Tibial nerve (tissue), 4 donors: ENCODE data around the gene APOA1. TPM values are rescaled to one million over a fixed set of nuclear protein-coding genes. Genes with fewer than 3 reads are reported as not detected.
"Not testable (repeated sequence)": the region's sequence is repeated elsewhere in the genome, so short reads cannot be mapped to it uniquely, and the experiment has no call there.

Experiments used
- DNase-seq, 2 donors: peaks; one replicate each; pipeline ENCODE4 v3.0.0-alpha.2; 2019; ENCODE audit warnings: low spot score in 2 of 2
- H3K27ac ChIP-seq, 4 donors: fragments of 200-600 bp; sonication (generic) in 3 of 4; one replicate each; pipeline ENCODE4 v1.5.1; 2017 to 2019; ENCODE audit warnings: mild to moderate bottlenecking in 1 of 4
- H3K27me3 ChIP-seq, 2 donors: fragments of 200-600 bp; sonication (generic) in 1 of 2; one replicate each; pipeline versions ENCODE4 v1.5.1 to v1.6.0; 2017 to 2019
- H3K36me3 ChIP-seq, 3 donors: fragments of 200-600 bp; sonication (generic); one replicate each; pipeline ENCODE4 v1.5.1; 2018 to 2019
- H3K4me1 ChIP-seq, 4 donors: fragments of 200-600 bp; sonication (generic) in 3 of 4; one replicate each; pipeline ENCODE4 v1.5.1; 2017 to 2019
- H3K4me3 ChIP-seq, 4 donors: fragments of 200-600 bp; sonication (generic) in 3 of 4; one replicate each; pipeline ENCODE4 v1.5.1; 2017 to 2019; ENCODE audit warnings: mild to moderate bottlenecking in 1 of 4, moderate library complexity in 1 of 4
- H3K9me3 ChIP-seq, 4 donors: fragments of 200-600 bp; sonication (generic) in 3 of 4; one replicate each; pipeline ENCODE4 v1.5.1; 2017 to 2019
- CTCF ChIP-seq, 5 experiments: fragments of 200-600 bp in 3 of 5; fragments of 450-650 bp in 2 of 5; sonication (generic) in 3 of 5; IDR thresholded peaks; one replicate each; pipeline ENCODE4 v1.5.1; 2016 to 2019; ENCODE audit warnings: antibody characterized with exemption in 5 of 5, mild to moderate bottlenecking in 3 of 5, moderate library complexity in 2 of 5
- EP300 ChIP-seq, 2 donors: sonication (generic); formaldehyde crosslinking; IDR thresholded peaks; one replicate each; pipeline ENCODE4 v1.6.1; 2017; ENCODE audit warnings: antibody characterized with exemption in 2 of 2, mild to moderate bottlenecking in 1 of 2
- POLR2A ChIP-seq, 2 donors: fragments of 450-650 bp; IDR thresholded peaks; one replicate each; pipeline ENCODE4 v1.6.1; 2017; ENCODE audit warnings: antibody characterized with exemption in 2 of 2, mild to moderate bottlenecking in 2 of 2, moderate library complexity in 2 of 2
- WGBS, 2 donors: methylation state at CpG; one replicate each; pipeline ENCODE4 v1.1.5; 2018; 5-methylcytosine and 5-hydroxymethylcytosine counted together
- total RNA-seq, 4 donors: library from RNA; depleted of rRNA; stranded (reverse); fragments of >200 nt; gene quantifications; one replicate each; pipeline ENCODE4 v1.1.0, GENCODE V29; 2016

APOA1 gene
- total RNA-seq, 4 donors from 2014 or later, result 4.1 to 8.4 (median 6.5) TPM

GRCh38 chr11:116808262-116809175 lies 28.9 kb downstream of the APOA1 start:
- H3K4me1 ChIP-seq, result no peaks in the 10 kb centered on the region
- no peak overlapping the region for H3K4me3 ChIP-seq
- H3K27ac ChIP-seq, result no peak overlapping the region
- 79 to 82% methylated on average over 14 of the region's 14 CpGs for WGBS, 2 donors
- DNase-seq, result no peak
- no peaks in the 10 kb centered on the region for H3K36me3 ChIP-seq
- TF ChIP-seq CTCF (IDR thresholded peaks at IDR 0.05), result no peak
- TF ChIP-seq EP300 (IDR thresholded peaks at IDR 0.05), result no peak
- TF ChIP-seq POLR2A (IDR thresholded peaks at IDR 0.05), result no peak
- no peaks in the 10 kb centered on the region for H3K27me3 ChIP-seq
- no peaks in the 10 kb centered on the region for H3K9me3 ChIP-seq

- Histone ChIP-seq H3K27me3 (no peaks in the 10 kb centered on the region), H3K27ac (no peak overlapping the region), H3K36me3 (no peaks in the 10 kb centered on the region), H3K9me3 (no peaks in the 10 kb centered on the region), H3K4me3 (no peak overlapping the region), H3K4me1 (no peaks in the 10 kb centered on the region)
- no peak for TF ChIP-seq EP300 (IDR thresholded peaks at IDR 0.05)
- no peak for TF ChIP-seq CTCF (IDR thresholded peaks at IDR 0.05)
- no peak for TF ChIP-seq POLR2A (IDR thresholded peaks at IDR 0.05)
- DNase-seq, result no peak
- WGBS, 2 donors, result 85 to 91% methylated on average over 6 of the region's 6 CpGs
Measured at GRCh38 chr11:116807601-116808261, 29.7 kb downstream of the APOA1 start.

GRCh38 chr11:116804001-116804400 lies 33.4 kb downstream of the APOA1 start:
- 52 to 61% methylated on average over 3 of the region's 3 CpGs for WGBS, 2 donors
- Histone ChIP-seq H3K4me1 (no peaks in the 10 kb centered on the region), H3K27me3 (no peaks in the 10 kb centered on the region), H3K9me3 (no peaks in the 10 kb centered on the region), H3K36me3 (no peaks in the 10 kb centered on the region), H3K27ac (no peak overlapping the region), H3K4me3 (no peak overlapping the region)
- DNase-seq, result no peak
- no peak for TF ChIP-seq CTCF (IDR thresholded peaks at IDR 0.05)
- no peak for TF ChIP-seq POLR2A (IDR thresholded peaks at IDR 0.05)
- TF ChIP-seq EP300 (IDR thresholded peaks at IDR 0.05), result no peak

GRCh38 chr11:116801662-116802061 lies 35.8 kb downstream of the APOA1 start:
- H3K27ac ChIP-seq, H3K27me3 ChIP-seq, H3K4me1 ChIP-seq, H3K9me3 ChIP-seq, H3K36me3 ChIP-seq, H3K4me3 ChIP-seq, DNase-seq: not testable (repeated sequence)

- H3K4me1 ChIP-seq, result no peaks in the 10 kb centered on the region
- no peaks in the 10 kb centered on the region for H3K36me3 ChIP-seq
- TF ChIP-seq EP300 (IDR thresholded peaks at IDR 0.05) (no peak), CTCF (IDR thresholded peaks at IDR 0.05) (no peak), POLR2A (IDR thresholded peaks at IDR 0.05) (no peak)
- no peaks in the 10 kb centered on the region for H3K9me3 ChIP-seq
- H3K27me3 ChIP-seq, result no peaks in the 10 kb centered on the region
- H3K27ac ChIP-seq, result no peak overlapping the region
- WGBS, 2 donors, result 94 to 95% methylated on average over 2 of the region's 2 CpGs
- DNase-seq, result no peak
- no peak overlapping the region for H3K4me3 ChIP-seq
Measured at GRCh38 chr11:116800610-116801009, 36.8 kb downstream of the APOA1 start.
